Activated gamma-delta T cell treated with anti-CD3 and anti-CD28 coated beads, Interleukin-2, amount 50 U/mL, for 16 hours (primary cell): Measurements from ENCODE around the gene PNPLA2.
A peak's percentile ranks its signal among the peaks of the same experiment; 100 is the strongest.

Source experiments
- DNase-seq: peaks from one replicate; pipeline ENCODE4 v3.0.0-alpha.2; 2020; ENCODE audit warnings: low read depth

PNPLA2 gene

GRCh38 chr11:818396-819128 is at the start of gene PNPLA2:
TSS of gene PNPLA2 (plus strand) at chr11:818914. CDS start at chr11:819719, 805 bp downstream.
- no peak for DNase-seq

GRCh38 chr11:769887-770641 is 48.6 kb upstream of the PNPLA2 start:
- DNase-seq: no peak

GRCh38 chr11:770642-771616 is 47.8 kb upstream of the PNPLA2 start:
- no peak for DNase-seq

DNA sequence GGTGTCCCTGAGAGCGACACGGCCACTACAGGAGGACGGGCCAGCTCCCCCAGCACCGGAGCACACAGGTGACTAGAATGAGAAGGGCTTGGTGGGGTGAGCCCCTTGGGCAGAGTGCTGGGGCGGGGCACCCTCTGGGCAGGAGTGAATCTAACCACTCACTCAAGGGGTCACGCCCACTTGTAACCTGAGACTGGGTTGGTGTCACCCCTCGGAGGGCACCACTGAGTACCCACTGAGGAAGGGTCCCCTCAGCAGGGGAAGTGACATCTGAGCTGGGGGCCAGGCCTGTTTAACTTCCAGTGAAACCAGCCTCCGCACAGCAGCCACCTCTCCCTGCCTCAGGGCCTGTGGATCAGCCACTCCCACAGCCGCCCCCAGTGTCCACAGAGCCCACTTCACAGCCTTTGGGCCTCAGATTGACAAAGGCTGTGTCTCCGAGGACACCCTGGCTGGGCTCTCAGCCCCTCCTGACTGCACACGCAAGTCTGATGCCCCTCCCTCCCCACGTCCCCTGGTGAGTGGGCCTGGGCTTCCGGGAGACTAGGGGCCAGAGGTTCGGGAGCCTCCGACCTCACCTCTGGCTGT is 47.0 kb upstream of the PNPLA2 start:
- DNase-seq: no peak

DNA sequence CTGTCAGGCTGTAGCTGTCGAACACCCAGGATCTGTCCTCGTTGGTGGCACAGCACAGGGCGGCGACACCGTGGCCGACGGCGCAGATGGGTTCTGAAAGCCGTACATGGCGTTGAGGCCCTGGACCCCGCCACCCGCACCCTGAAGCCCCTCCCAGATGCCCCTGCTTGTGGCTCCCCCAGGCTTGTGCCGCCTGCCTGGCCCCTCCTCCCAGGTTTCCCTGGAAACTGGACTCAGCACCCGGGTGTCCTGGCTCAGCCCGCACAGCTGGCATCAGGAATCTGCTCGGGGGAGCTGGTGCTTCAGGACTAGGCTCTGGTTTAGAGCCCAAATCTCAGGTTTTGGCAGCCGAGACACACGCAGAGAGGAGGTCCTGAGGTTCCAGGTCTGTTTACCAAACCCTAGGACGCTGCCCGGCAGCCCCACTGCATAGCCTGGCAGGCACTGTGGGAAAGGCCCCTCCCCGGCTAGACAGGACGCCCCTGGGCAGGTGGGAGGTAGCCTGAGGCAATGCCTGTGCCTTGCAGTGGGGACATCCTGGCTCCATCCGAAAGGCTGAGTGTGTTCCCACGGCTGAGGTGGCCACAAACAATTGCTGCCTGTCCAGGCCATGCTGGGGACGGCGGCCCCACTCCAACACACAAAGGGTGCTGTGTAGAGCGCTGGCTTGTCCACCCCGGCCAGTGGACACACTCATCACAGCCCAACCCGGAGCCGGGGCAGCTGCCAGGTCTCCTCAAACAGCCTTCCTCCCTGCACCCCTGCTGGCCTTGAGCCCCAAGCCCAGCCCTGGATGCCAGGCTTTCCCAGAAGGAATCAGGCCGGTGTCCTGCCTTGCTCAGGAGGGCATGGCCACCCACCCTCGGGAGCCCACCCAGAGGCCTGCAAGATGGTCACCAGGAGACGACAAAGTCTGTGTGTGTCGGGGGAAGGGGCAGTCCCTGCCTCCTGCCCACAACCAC is 46.0 kb upstream of the PNPLA2 start:
- no peak for DNase-seq

DNA sequence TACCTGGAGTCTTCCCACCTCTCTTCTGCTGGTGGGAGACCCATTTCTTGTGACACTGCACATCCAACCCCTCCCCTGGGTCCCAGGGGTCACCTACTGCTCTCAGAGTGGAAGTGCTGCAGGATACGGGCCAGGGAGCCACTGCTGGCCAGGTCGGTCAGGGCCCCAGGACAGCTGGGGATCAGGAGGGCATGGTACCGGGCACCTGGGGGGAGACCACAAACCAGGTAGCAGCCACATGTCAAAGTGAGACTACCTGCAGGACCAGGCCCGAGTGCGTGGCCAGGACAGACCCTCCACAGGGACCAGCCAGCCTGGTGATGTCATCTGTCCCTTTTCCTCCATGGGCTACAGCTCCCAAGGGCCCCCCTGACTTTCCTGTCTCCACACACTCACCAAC is 45.3 kb upstream of the PNPLA2 start:
- no peak for DNase-seq

DNA sequence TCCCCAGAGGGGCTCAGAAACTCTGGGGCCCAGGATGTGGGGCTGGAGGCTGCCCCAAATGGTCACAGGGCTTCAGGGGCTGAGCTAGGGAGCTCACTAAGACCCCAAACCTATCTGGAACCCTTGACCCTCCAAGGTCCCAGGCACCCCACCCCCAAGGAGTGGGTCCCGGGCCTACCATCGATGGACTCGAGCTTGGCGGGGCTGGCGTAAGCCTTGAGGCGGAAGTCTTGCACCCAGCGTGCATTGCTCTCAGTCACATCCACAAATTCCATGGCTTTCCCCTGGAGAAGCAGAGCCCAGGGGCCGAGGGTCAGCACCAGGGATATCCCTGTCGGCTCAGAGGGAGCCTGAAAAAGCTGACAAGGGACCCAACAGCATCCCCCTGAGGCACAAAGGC is 44.9 kb upstream of the PNPLA2 start:
- no peak for DNase-seq

DNA sequence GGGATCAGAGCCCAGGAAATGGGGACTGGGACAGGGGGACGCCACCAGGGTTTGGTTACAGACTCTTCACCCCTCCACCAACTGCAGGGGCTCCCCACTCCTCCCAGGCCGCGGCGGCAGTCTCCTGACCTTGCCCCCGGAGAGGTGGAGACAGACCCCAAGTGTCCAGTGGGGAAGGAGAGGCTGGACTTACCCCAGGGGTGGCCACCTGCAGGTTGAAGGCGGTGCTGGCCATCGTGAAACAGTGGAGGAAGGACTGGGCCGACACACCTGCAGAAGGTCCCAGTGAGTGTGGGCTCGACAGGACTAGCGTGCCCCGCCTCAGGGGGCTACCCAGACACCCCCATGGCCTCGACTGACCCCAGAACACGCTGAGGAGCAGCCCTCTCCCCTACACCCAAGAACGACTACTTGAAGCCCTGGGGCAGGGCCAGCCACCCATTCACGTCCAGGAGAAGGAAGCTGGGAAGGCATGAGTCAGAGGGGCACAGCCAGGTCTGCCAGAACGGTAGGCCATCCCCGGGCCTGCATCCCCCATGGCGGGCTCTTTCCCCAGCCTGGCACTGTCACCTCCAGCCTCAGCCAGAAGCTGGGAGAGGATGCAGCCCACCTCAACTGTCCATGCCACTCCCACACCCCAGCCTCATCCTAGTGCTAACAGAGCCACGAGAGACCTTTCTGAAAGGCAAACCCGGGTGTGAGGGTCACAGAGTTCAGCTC is 43.7 kb upstream of the PNPLA2 start:
- DNase-seq: no peak

DNA sequence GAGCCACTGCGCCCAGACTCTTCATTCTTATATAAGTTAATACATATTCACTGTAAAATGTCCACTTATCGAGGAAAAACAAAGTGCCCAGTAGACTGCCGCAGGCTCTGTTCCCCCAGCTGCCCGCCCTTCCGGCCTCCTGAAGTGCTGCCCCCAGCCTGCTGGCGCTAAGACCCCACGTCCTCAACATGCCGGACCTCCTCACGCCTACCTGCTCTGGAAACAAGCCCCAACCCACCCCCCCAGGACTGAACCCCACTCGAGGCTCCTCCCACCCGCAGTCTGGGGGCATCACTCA is 42.5 kb upstream of the PNPLA2 start:
- DNase-seq: no peak

GRCh38 chr11:776561-777287 is 42.0 kb upstream of the PNPLA2 start:
- DNase-seq: no peak

- DNase-seq: peak; percentile 92
Observed at GRCh38 chr11:777288-778255, 41.1 kb upstream of the PNPLA2 start, which contains the start of gene GATD1. TSS of gene GATD1 (minus strand) at chr11:777487. CDS start at chr11:777462, 25 bp downstream.

DNA sequence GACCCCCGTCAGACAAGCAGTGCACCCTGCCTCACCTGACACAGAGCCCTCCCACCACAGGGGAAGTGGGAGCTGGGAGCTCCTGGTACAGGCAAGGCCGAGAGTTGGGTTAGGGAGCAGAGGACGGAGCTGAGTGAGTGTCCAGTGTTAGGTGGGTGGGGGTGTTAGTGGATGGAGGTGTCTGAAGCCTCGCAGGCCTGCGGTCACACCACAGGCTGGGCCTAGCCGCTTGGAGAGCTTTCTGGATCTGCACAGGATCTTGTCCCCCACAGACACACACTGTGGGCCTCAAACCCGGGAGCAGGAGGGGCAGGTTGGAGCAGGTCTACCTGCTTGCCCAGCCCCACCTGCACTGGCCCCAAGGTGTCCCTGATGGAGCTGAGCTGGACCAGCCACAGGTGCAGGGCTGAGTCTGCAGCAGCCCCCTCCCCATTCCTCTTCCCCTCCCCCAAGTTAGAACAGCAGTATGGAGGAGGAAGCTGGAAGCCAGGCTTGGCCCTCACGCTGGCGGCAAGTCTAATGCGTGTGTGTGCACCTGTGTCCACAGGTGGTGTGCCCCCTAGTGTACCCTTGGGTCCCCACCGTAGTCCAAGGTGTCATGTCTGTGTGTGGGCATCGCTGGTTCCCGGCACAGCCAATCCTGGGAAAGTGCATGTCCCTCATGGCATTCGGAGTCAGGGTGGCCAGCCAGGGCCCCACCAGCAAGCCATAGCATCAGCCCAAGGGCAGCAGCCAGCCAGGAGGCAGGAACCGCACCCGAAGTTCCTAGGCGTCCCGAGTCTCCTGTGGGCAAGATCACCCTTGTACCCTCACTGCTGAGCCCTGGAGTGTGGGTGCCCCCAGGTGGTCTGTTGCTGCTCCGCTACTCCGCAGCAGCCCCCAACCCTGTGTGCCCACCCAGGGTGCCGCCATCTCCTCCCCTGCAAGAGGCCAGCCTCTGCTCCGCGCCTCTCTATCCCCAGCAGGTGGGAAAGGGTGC is 39.4 kb upstream of the PNPLA2 start:
- no peak for DNase-seq

DNA sequence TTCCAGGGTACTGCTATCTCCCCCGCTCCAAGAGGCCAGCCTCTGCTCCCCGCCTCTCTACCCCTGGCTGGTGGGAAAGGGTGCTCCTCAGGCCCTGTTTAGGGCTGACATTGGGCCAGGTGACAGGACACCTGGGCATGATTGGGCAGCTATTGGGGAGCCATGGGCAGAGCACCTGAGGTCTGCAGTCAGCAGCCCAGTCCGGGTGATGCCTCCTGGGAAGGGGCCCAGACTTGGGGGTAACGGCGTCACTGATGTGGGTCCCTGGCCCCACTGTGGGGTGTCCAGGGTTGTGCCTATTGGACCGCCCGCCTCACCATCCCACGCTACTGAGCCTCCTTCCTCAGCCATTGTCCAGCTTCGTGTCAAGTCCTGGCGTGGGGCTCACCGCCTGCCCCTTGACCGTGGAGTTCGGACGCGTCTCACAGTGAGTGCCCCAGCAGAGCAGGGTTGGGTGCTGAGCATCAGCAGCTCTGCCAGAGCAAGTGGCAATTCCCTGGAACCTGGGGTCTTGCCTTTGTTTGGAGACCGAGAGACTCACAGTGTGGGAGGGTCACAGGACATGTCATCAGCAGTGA is 38.7 kb upstream of the PNPLA2 start:
- DNase-seq: no peak

DNA sequence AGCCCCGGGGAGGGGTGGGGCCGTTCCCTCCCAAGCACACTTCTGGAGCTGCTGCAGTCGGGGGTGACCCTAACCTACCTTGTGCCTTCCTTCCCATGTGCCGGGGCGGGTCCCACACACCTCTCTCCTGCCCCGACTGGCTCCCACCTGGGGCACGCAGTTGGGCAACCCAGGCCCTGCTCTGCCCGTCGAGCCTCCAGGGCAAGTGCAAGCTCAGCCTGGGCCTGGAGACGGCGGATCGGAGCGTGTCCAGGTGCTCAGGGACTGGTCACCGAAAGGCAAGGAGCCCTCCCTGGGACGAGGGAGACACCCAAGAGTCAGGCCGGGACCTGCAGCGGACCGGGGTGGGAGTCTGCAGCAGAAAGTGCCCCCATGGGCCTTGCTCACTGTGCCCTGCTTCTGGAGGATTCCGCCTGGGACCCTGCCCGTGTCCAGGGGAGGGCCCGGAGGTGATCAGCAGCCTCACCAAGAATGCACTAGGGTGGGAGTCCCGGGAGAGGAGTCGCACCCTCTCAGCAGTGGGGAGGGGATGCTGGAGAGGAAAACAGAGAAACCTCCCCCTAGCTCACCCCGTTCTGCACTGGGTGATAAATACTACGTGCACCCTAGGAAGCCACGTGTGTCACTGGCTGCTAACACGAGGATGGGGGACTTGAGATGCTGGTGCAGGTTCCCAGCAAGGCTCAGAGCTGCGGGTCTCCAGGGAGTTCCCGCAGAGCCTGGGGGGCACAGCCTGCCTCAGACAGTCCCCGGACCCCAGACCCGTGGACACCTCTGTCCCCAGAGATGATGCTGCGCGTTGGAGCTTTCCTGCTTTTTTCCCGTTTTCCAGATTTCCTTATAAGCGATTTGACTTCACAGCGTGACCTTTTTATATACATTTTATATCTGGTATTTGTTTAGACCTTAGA is 36.2 kb upstream of the PNPLA2 start:
- no peak for DNase-seq

DNA sequence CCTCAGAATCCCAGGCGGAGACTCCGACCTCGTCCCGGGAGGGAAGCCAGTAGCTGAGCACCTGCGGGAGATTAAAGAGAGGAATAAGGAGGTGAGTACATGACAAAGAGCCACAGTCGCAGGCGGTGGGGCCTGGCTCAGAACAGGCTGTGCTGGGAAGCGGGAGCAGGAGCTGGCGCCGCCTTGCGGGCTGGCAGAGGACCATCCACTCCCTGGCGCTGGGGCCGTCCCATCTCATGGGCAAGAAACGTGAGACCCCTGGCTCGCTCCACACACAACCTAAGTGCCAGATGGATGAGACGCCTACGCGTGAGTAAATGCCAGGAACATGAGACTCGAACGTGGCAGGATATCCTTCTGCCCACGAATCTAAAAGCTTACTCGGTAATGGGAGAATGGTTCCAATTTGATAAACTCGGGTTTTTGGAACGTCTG is 35.1 kb upstream of the PNPLA2 start:
- no peak for DNase-seq
